KMS-11 (cell line): ENCODE data around the gene SHC3.

Source experiments
- H2AFZ ChIP-seq: fragments of 200-600 bp; sonication (generic); 2 replicates; pipeline ENCODE4 v1.6.1; 2016; ENCODE audit warnings: antibody characterized with exemption, mixed run types, low read depth
- H3K27ac ChIP-seq: fragments of 200-600 bp; sonication (generic); 2 replicates; pipeline ENCODE4 v1.6.1; 2016; ENCODE audit warnings: mild to moderate bottlenecking, mixed run types
- H3K27me3 ChIP-seq: fragments of 200-600 bp; sonication (generic); 2 replicates; pipeline ENCODE4 v1.6.1; 2017; ENCODE audit warnings: mild to moderate bottlenecking, low read depth, mixed run types, moderate library complexity; ENCODE audit not compliant: insufficient read depth
- H3K36me3 ChIP-seq: fragments of 200-600 bp; sonication (generic); 2 replicates; pipeline ENCODE4 v1.6.1; 2017; ENCODE audit warnings: mild to moderate bottlenecking, mixed run types; ENCODE audit not compliant: insufficient read depth
- H3K4me1 ChIP-seq: fragments of 200-600 bp; sonication (generic); 2 replicates; pipeline ENCODE4 v1.6.1; 2016; ENCODE audit warnings: mild to moderate bottlenecking, low read depth, mixed run types; ENCODE audit not compliant: poor library complexity, severe bottlenecking
- H3K4me2 ChIP-seq: fragments of 200-600 bp; sonication (generic); 2 replicates; pipeline ENCODE4 v1.7.0; 2016; ENCODE audit warnings: mild to moderate bottlenecking, mixed run types
- H3K4me3 ChIP-seq: fragments of 200-600 bp; sonication (generic); IDR thresholded peaks from 2 replicates; pipeline ENCODE4 v1.6.1; 2017; ENCODE audit warnings: low read depth, low read length, mixed read lengths; ENCODE audit not compliant: insufficient read depth
- H3K79me2 ChIP-seq: fragments of 200-600 bp; sonication (generic); 2 replicates; pipeline ENCODE4 v1.6.1; 2016; ENCODE audit warnings: low read depth, mixed run types; ENCODE audit not compliant: insufficient read depth
- H3K9ac ChIP-seq: fragments of 200-600 bp; sonication (generic); 2 replicates; pipeline ENCODE4 v1.6.1; 2016; ENCODE audit warnings: mild to moderate bottlenecking, mixed run types
- H4K20me1 ChIP-seq: fragments of 200-600 bp; sonication (generic); 2 replicates; pipeline ENCODE4 v1.6.1; 2016; ENCODE audit warnings: mild to moderate bottlenecking, mixed run types; ENCODE audit not compliant: insufficient read depth
- TF ChIP-seq, protein P1 (sequence below): fragments of 200-600 bp; sonication (generic); conservative IDR thresholded peaks from 2 replicates; pipeline ENCODE4 v1.6.1; 2017; ENCODE audit warnings: low read depth, mild to moderate bottlenecking, antibody characterized with exemption, low read length, moderate library complexity, mixed read lengths

The SHC3 gene

DNA sequence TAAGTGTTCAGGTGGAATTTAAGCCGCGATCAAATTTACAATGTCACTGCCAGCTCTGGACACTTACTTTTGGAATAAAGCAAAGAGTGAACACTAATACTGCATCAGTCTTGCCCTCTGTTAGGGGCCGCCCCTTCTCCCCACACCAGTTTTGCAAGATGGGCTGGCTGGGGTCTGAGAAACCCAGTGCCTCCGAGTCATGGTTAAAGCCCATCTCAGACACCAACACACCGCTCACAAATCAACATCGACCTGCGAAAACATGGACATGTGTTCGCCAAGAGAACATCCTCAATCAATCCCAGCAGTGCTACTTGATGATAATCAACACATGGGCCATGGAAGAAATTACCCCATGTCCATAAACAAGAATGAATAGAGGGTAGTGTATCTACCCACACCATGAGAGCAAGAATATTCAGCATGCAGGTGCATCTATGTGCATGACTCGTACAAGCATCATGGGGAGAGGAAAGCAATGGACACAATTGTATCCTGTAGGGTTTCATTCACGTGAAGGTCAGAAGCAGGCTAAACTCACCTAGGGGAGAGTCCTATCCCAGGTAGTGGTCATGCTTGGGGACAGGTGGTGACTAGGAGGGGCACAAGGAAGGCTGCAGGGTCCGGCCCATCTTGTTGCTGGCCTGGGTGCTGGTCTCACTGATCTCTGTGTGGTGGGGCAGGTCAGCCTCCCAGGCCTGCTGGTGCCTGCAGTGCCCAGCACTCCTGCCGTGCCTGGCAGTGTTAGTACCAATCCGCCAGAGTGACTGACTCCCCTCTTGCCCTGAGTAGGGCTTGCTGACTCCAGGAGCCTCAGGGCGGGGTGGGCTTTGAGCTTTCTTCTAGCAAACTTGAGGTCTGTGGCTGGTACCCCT lies 182.3 kb downstream of the SHC3 start:
- no peak overlapping the region for H3K9ac ChIP-seq
- no peak overlapping the region for H3K27ac ChIP-seq
- no peaks in the 10 kb centered on the region for H3K36me3 ChIP-seq
- no peaks in the 10 kb centered on the region for H4K20me1 ChIP-seq
- peaks cover 4% of the 10 kb centered on the region for H3K4me1 ChIP-seq
- H3K4me3 ChIP-seq: no peak overlapping the region
- no peaks in the 10 kb centered on the region for H3K79me2 ChIP-seq
- no peak overlapping the region for H3K4me2 ChIP-seq
- H3K27me3 ChIP-seq: no peaks in the 10 kb centered on the region
- TF ChIP-seq, protein P1, sequence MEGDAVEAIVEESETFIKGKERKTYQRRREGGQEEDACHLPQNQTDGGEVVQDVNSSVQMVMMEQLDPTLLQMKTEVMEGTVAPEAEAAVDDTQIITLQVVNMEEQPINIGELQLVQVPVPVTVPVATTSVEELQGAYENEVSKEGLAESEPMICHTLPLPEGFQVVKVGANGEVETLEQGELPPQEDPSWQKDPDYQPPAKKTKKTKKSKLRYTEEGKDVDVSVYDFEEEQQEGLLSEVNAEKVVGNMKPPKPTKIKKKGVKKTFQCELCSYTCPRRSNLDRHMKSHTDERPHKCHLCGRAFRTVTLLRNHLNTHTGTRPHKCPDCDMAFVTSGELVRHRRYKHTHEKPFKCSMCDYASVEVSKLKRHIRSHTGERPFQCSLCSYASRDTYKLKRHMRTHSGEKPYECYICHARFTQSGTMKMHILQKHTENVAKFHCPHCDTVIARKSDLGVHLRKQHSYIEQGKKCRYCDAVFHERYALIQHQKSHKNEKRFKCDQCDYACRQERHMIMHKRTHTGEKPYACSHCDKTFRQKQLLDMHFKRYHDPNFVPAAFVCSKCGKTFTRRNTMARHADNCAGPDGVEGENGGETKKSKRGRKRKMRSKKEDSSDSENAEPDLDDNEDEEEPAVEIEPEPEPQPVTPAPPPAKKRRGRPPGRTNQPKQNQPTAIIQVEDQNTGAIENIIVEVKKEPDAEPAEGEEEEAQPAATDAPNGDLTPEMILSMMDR: no peak
- H2AFZ ChIP-seq: no peak overlapping the region

DNA sequence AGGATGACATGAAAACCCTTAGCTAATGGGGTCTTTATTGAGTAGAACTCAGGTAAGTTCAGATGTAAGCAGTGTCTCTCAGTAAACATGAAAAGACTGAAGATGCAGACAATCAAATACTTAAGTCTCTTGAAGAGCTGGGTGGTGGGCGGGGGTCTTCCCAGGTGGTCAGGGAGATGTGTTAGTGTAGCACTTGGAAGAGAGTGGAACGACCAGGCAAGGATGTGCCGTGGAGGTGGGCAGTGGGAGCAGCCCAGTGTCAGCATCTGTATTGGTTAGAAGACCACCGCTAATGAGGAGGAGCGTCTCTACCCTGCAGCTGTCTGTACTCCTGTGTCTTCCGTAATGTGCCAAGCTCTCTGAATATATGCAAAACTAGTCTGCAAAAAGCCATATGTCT lies 183.0 kb downstream of the SHC3 start:
- Histone ChIP-seq H3K27me3 (no peaks in the 10 kb centered on the region), H3K4me2 (no peak overlapping the region), H3K36me3 (no peaks in the 10 kb centered on the region), H3K79me2 (no peaks in the 10 kb centered on the region), H3K27ac (no peak overlapping the region), H3K4me1 (peaks cover 2% of the 10 kb centered on the region), H4K20me1 (no peaks in the 10 kb centered on the region), H2AFZ (no peak overlapping the region), H3K9ac (no peak overlapping the region), H3K4me3 (no peak overlapping the region)
- TF ChIP-seq, protein P1: no peak

DNA sequence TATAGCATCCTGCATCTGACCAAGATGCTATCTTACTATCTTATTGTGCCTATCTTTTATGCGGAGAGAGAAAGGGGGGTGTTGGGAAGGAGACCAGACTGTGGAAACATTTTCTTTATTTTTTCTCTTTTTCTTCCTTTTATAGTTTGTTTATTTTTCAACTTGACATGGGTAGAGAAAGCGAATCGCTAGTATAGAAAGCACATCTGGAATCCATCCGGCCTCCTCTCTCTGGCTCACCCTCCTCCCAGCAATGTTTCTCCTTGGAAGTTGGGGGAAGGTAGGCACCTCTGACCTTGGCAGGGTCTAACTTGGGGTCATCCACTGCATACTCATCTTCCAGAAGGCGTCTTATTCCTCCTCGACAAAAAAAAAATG lies 183.4 kb downstream of the SHC3 start:
- Histone ChIP-seq H4K20me1 (no peaks in the 10 kb centered on the region), H3K4me3 (no peak overlapping the region), H2AFZ (no peak overlapping the region), H3K36me3 (no peaks in the 10 kb centered on the region), H3K79me2 (no peaks in the 10 kb centered on the region), H3K4me2 (no peak overlapping the region), H3K27ac (no peak overlapping the region), H3K4me1 (no peaks in the 10 kb centered on the region), H3K27me3 (no peaks in the 10 kb centered on the region), H3K9ac (no peak overlapping the region)
- TF ChIP-seq, protein P1: no peak

DNA sequence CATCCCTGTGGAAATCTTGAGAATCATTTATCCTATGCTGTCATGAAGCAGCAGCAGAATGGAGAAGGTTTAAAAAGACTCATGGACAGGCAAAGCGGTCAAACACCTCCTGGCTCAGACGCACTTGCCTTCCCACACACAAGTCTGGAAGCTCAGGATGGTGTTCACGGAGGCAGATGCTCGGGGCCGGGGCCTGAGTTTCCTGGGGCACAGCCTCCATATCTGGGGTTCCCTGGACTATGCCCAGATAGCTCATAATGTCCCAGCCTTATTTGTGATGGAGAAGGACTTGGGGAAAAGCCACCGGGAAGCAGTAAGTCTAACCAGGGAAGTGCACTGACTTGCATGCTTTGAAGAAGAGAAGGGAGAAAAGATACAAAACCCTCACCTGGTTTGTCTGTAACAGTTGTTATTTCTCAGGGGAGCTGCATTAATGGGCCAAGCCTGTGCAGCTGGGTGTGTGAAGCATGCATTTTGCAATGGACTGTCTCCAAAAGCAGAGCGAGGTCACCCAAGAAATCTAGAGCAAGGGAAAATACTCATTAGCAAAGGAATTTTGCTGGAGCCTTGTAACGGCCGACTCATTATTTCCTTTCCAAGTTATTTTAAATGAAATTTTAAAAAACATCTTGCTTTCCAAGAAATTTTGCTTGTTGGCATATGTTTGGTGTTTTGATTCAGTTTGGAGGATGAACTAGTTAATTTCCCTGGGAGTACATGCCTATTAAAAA lies 184.0 kb downstream of the SHC3 start:
- Histone ChIP-seq H3K27me3 (no peaks in the 10 kb centered on the region), H3K9ac (no peak overlapping the region), H2AFZ (no peak overlapping the region), H3K4me2 (no peak overlapping the region), H3K4me3 (no peak overlapping the region), H3K4me1 (no peaks in the 10 kb centered on the region), H3K36me3 (no peaks in the 10 kb centered on the region), H3K27ac (no peak overlapping the region), H4K20me1 (no peaks in the 10 kb centered on the region), H3K79me2 (no peaks in the 10 kb centered on the region)
- TF ChIP-seq, protein P1: no peak
